T-cell (primary cell): ENCODE results near the gene MIER1. TPM values are rescaled to one million over a fixed set of nuclear protein-coding genes. Genes with fewer than 3 reads are reported as not detected.

Source experiments
- ATAC-seq, 4 experiments: fragments of 200-7000 bp in 3 of 4; fragments of 150-1000 bp in 1 of 4; cut with Tn5 transposase; replicated peaks in 1 of 4; 1 replicate in 3 of 4; 2 replicates in 1 of 4; pipeline ENCODE4 v1.10.0; 2021; ENCODE audit warnings: moderate library complexity in 3 of 4, mild to moderate bottlenecking in 2 of 4, moderate number of reproducible peaks in 1 of 4
- CTCF ChIA-PET, 2 donors: fragments of 300-600 bp; sonication (Branson Sonifier 250); formaldehyde crosslinking; loops; one replicate each; lab custom pipeline; 2022; ENCODE audit warnings: antibody characterized with exemption in 2 of 2; lab: Charles Lee
- POLR2A ChIA-PET, 2 donors: fragments of 300-600 bp; sonication (Branson Sonifier 250); formaldehyde crosslinking; loops; one replicate each; lab custom pipeline; 2022; ENCODE audit warnings: antibody characterized with exemption in 2 of 2; lab: Charles Lee
- DNase-seq, 35 experiments: peaks; one replicate each; pipeline versions ENCODE4 v3.0.0 to v3.0.0-alpha.2; 2013 to 2023
- H3K27ac ChIP-seq: one replicate; pipeline ENCODE4 v1.5.1; 2013; ENCODE audit warnings: low read length
- H3K27me3 ChIP-seq, 2 experiments: replicated peaks in 1 of 2; 1 replicate in 1 of 2; 2 replicates in 1 of 2; pipeline versions ENCODE4 v1.6.1 to v1.7.0; 2013; ENCODE audit warnings: low read length in 1 of 2, mixed read lengths in 1 of 2; ENCODE audit not compliant: control insufficient read depth in 2 of 2, insufficient read depth in 2 of 2; ENCODE audit errors: extremely low read depth in 1 of 2
- H3K36me3 ChIP-seq, 2 donors: 1 replicate in 1 of 2; 2 replicates in 1 of 2; pipeline versions ENCODE4 v1.6.1 to v1.7.0; 2013; ENCODE audit warnings: low read length in 1 of 2; ENCODE audit not compliant: control insufficient read depth in 2 of 2, insufficient read depth in 1 of 2; ENCODE audit errors: extremely low read depth in 1 of 2
- H3K4me1 ChIP-seq, 2 experiments: 1 replicate in 1 of 2; 2 replicates in 1 of 2; pipeline versions ENCODE4 v1.6.1 to v1.7.0; 2013; ENCODE audit warnings: low read length in 2 of 2, mixed read lengths in 1 of 2; ENCODE audit not compliant: insufficient read depth in 2 of 2, control insufficient read depth in 1 of 2; ENCODE audit errors: extremely low read depth in 1 of 2
- H3K4me3 ChIP-seq, 2 donors: 1 replicate in 1 of 2; 2 replicates in 1 of 2; pipeline versions ENCODE4 v1.5.1 to v1.7.0; 2013; ENCODE audit warnings: mild to moderate bottlenecking in 2 of 2, low read length in 1 of 2, moderate library complexity in 1 of 2; ENCODE audit not compliant: control insufficient read depth in 1 of 2; ENCODE audit errors: extremely low read depth in 1 of 2
- H3K9me3 ChIP-seq: 2 replicates; pipeline ENCODE4 v1.7.0; 2013
- H3K27ac Mint-ChIP-seq, 2 donors: one replicate each; pipeline ENCODE4 v1.8.0; 2020 to 2021; ENCODE audit warnings: mild to moderate bottlenecking in 2 of 2, mixed read lengths in 2 of 2
- H3K27me3 Mint-ChIP-seq, 2 donors: one replicate each; pipeline ENCODE4 v1.8.0; 2021 to 2022; ENCODE audit warnings: mixed read lengths in 2 of 2
- H3K36me3 Mint-ChIP-seq: one replicate; pipeline ENCODE4 v1.8.0; 2021; ENCODE audit warnings: mixed read lengths
- H3K4me1 Mint-ChIP-seq, 3 donors: one replicate each; pipeline ENCODE4 v1.8.0; 2020 to 2022; ENCODE audit warnings: mixed read lengths in 3 of 3, mild to moderate bottlenecking in 1 of 3
- H3K4me3 Mint-ChIP-seq, 3 donors: one replicate each; pipeline ENCODE4 v1.8.0; 2020 to 2022; ENCODE audit warnings: mild to moderate bottlenecking in 3 of 3, mixed read lengths in 3 of 3, moderate library complexity in 3 of 3
- H3K9me3 Mint-ChIP-seq, 3 donors: one replicate each; pipeline ENCODE4 v1.8.0; 2020 to 2022; ENCODE audit warnings: mixed read lengths in 3 of 3
- WGBS: methylation state at CpG from one replicate; pipeline ENCODE4 v1.1.5; 2013; ENCODE audit warnings: missing lambda C conversion rate; ENCODE audit not compliant: insufficient coverage; 5-methylcytosine and 5-hydroxymethylcytosine counted together
- total RNA-seq, 35 experiments: library from RNA in 6 of 35; stranded (reverse) in 6 of 35; fragments of 120-200 nt in 1 of 35; gene quantifications; one replicate each; pipeline versions ENCODE4 v1.2.1 to v1.2.4 and lab custom pipeline; 2013 to 2026

MIER1 gene
- total RNA-seq, 5 donors from 2014 or later (not counting 1 experiment from before 2014, with no cell fraction given) = 55.3 to 77.1 (median 58.1) TPM

DNA sequence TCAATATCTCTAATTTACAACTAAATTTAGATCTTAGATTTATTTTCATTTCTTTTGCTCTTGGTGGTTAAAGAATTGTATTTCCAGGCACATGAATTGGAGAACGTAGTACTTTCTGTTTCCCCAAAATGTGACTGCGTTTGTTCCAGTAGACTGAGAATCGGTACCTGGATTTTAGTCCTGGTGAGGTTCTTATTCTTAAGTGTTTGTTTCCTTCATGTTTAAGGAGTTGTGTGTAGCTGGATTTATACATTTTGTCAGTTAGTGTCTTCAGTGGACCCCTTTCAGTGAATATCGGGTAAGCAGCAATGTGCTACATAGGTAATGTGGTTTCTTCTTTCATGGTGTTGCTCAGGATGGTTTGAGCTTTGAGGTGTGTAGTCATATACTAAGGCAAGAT is 6.8 kb downstream of the MIER1 start:
- peak overlapping the region; percentile 81 to 92 (median 87) for H3K4me3 Mint-ChIP-seq

DNA sequence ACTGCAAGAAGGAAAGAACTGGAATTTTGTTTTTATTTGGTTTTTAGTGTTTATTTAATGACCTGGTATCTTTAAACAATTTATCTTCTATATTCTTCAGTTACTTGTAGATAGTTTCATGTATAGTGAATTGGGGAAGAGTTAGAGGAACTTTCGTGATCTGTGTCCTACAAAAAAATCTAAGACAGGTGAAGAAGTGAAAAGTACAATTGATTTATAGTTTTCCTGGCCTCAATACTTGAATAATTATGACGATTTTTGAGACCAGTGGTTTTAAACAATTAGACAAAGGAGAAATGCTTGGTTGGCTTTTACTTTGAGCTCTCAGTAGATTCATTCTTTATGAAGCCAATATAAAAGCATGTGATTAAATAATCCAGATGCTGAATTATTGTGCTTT is 7.5 kb downstream of the MIER1 start:
- Histone ChIP-seq H3K27ac (peak overlapping the region; percentile 57), H3K9me3 (no peaks in the 10 kb centered on the region), H3K4me1 (peaks cover 24 to 40% of the 10 kb centered on the region in 2 experiments), H3K4me3 (no peak overlapping the region), H3K36me3 (no peaks in the 10 kb centered on the region), H3K27me3 (no peaks in the 10 kb centered on the region)
- peak overlapping the region; percentile 64 to 84 for H3K27ac Mint-ChIP-seq
- WGBS = 0% methylated on average over 1 of the region's 2 CpGs
- ChIA-PET CTCF (interaction anchor here in 1 of 2 donors (1.0 kb wide), 1 partner anchor 28 kb away, joined by 3 read pairs; no protein-coding TSS in a partner anchor), POLR2A (interaction anchor here (0.5 to 1.1 kb wide), 6 partner anchors 12 to 496 kb away, joined by 3 to 4 read pairs (median 3); no protein-coding TSS in a partner anchor)
- DNase-seq (no peak), ATAC-seq (no peak)
- peak overlapping the region; percentile 65 to 92 (median 81) for H3K4me3 Mint-ChIP-seq
- no peaks in the 10 kb centered on the region for H3K27me3 Mint-ChIP-seq
- no peaks in the 10 kb centered on the region for H3K9me3 Mint-ChIP-seq
- peaks cover 66 to 82% (median 71%) of the 10 kb centered on the region in 3 donors for H3K4me1 Mint-ChIP-seq
- H3K36me3 Mint-ChIP-seq = no peaks in the 10 kb centered on the region

More for the DNA sequence above, 6.8 kb downstream of the MIER1 start:
- POLR2A ChIA-PET = interaction anchor here (0.6 to 0.7 kb wide), 2 partner anchors 24 to 213 kb away, joined by 3 read pairs; no protein-coding TSS in a partner anchor
- H3K4me1 Mint-ChIP-seq = peaks cover 65 to 82% (median 67%) of the 10 kb centered on the region in 3 donors
- no peaks in the 10 kb centered on the region for H3K36me3 ChIP-seq
- no peaks in the 10 kb centered on the region for H3K9me3 ChIP-seq
- CTCF ChIA-PET = interaction anchor here (0.6 to 1.1 kb wide), 3 partner anchors 12 to 29 kb away, joined by 3 to 5 read pairs (median 3); no protein-coding TSS in a partner anchor
- no peaks in the 10 kb centered on the region for H3K36me3 Mint-ChIP-seq
- no peaks in the 10 kb centered on the region for H3K27me3 ChIP-seq
- H3K4me1 ChIP-seq = peaks cover 18 to 40% of the 10 kb centered on the region in 2 experiments
- H3K27me3 Mint-ChIP-seq = no peaks in the 10 kb centered on the region
- 0% methylated on average over 4 of the region's 4 CpGs for WGBS
- H3K9me3 Mint-ChIP-seq = no peaks in the 10 kb centered on the region
- ATAC-seq (no peak), DNase-seq (peak in 1 of 35 experiments; percentile 41)
- peak overlapping the region; percentile 88 for H3K27ac ChIP-seq
- H3K27ac Mint-ChIP-seq = peak overlapping the region; percentile 84
- H3K4me3 ChIP-seq = peak overlapping the region; percentile 98

DNA sequence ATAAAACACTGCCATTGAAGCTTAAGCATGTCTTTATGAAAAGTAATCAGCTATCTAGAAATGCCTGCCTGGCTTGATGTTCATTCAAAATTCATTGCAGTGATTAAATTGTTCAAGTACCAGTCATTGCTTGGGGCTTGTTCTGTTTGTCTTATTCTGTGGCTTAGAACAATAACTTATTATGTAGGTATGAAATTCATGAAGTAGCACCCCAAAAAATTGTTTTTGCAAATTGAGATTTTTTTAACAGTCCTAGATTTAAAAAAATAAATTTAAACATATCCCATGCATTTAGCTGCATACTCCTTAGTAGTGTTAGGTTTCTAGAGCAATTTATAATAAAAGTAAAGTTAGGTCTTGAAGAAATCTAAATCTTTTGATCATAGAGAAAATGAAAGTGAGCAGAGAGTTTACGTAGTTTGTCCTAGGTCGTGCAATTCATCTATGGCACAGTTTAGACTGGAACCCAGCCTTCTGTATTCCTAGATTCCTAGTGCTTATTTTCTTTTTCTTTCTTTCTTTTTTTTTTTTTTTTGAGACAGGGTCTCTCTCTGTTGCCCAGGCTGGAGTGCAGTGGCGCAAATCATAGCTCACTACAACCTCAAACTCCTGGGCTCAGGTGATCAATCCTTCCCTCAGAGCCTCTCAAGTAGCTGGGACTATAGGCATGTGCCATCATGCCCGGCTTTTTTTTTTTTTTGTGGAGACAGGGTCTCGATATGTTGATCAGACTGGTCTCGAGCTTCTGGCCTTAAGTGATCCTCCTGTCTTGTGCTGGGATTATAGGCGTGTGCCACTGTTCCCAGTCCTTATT is 9.3 kb downstream of the MIER1 start:
- H3K4me1 ChIP-seq = peaks cover 26 to 48% of the 10 kb centered on the region in 2 experiments
- peaks cover 72 to 86% (median 77%) of the 10 kb centered on the region in 3 donors for H3K4me1 Mint-ChIP-seq
- peak in 1 of 35 experiments; percentile 49 for DNase-seq
- no CpG with 5 or more reads among the region's 7 CpGs for WGBS
- no peaks in the 10 kb centered on the region for H3K9me3 ChIP-seq
- no peaks in the 10 kb centered on the region for H3K36me3 Mint-ChIP-seq
- H3K4me3 ChIP-seq = peak overlapping the region; percentile 32 to 34
- no peaks in the 10 kb centered on the region for H3K36me3 ChIP-seq
- peak in 1 of 4 experiments; percentile 15 for ATAC-seq
- H3K27me3 ChIP-seq = no peaks in the 10 kb centered on the region
- POLR2A ChIA-PET = interaction anchor here (0.6 to 2.0 kb wide), 9 partner anchors 8 to 209 kb away, joined by 3 to 12 read pairs (median 4); partner anchors contain the start of genes DNAI4 (in 2 of the 2) and MIER1 (in 2 of the 2)
- H3K27me3 Mint-ChIP-seq = no peaks in the 10 kb centered on the region
- peak overlapping the region; percentile 57 for H3K27ac ChIP-seq
- CTCF ChIA-PET = interaction anchor here (0.6 to 1.7 kb wide), 7 partner anchors 8 to 592 kb away, joined by 3 to 7 read pairs (median 3); partner anchors contain the start of genes DNAI4 (in 1 of the 2) and MIER1 (in 1 of the 2)
- no peaks in the 10 kb centered on the region for H3K9me3 Mint-ChIP-seq
- peak overlapping the region; percentile 84 to 89 for H3K27ac Mint-ChIP-seq
- H3K4me3 Mint-ChIP-seq = peak overlapping the region; percentile 65 to 92 (median 81)

DNA sequence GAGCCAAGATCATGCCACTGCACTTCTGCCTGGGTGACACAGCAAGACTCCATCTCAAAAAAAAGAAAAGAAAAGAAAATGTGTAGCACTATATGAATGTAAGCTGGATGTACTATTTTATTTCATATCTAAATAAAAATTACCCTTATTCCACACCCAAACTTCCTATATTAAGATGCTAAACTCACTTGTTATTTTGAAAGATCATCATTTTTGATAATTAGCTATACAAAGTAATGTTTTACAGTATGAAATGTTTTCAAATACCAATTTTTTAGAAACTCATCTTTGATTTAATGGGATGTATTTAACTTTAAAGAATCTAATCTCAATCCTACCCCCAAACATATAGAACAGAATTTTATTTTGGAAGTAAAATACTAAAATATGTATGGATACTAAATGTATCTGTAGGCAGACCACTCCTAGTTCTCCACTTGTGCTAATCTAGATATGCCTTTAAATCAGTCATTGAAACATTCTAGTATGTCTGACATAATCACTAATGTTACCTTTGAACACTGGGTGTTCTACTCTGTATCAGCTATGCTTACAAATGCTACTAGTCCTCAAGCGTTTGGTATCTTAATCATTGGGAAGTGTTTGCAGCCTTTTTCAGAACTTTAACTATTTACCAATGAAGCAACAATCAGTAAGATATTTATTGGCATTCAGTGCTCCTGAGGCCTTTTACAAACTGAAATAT is 12.9 kb downstream of the MIER1 start:
- ATAC-seq (no peak), DNase-seq (no peak)
- no peaks in the 10 kb centered on the region for H3K9me3 Mint-ChIP-seq
- no peak overlapping the region for H3K27ac Mint-ChIP-seq
- Histone ChIP-seq H3K9me3 (no peaks in the 10 kb centered on the region), H3K4me3 (no peak overlapping the region), H3K27ac (no peak overlapping the region), H3K4me1 (peaks cover 25 to 43% of the 10 kb centered on the region in 2 experiments), H3K27me3 (no peaks in the 10 kb centered on the region), H3K36me3 (peaks cover 0 to 6% of the 10 kb centered on the region in 2 donors)
- H3K27me3 Mint-ChIP-seq = no peaks in the 10 kb centered on the region
- no CpG with 5 or more reads among the region's 1 CpG for WGBS
- peak overlapping the region in 2 of 3 donors; percentile 17 to 50 for H3K4me3 Mint-ChIP-seq
- peaks cover 11% of the 10 kb centered on the region for H3K36me3 Mint-ChIP-seq
- peaks cover 90 to 95% (median 92%) of the 10 kb centered on the region in 3 donors for H3K4me1 Mint-ChIP-seq
- ChIA-PET POLR2A (interaction anchor here in 1 of 2 donors (0.7 to 0.8 kb wide), 2 partner anchors 13 to 25 kb away, joined by 3 read pairs; partner anchors contain the start of genes DNAI4 and MIER1), CTCF (interaction anchor here in 1 of 2 donors (0.9 kb wide), 1 partner anchor 10 kb away, joined by 3 read pairs; no protein-coding TSS in a partner anchor)

DNA sequence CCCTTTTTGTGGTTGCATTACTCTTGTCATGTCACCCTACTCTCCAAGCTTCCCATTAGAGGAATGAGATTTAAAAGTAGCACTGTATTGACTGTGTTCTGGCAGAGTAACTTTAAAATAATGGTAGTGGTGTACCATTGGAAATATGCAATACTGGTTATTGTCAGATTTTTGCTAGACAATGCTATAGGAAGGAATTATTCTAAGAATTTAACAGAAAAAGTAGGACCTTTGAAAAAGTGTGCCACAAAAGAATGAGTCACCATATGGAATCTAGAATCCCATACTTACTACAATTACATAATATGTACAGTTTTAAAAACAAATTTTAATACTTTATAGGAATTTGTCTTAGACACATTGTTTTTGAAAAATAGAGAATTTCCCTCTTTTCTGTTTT is 13.8 kb downstream of the MIER1 start:
- no peaks in the 10 kb centered on the region for H3K9me3 ChIP-seq
- H3K27ac ChIP-seq = no peak overlapping the region
- Mint-ChIP-seq H3K4me1 (peaks cover 87 to 95% (median 89%) of the 10 kb centered on the region in 3 donors), H3K36me3 (peaks cover 11% of the 10 kb centered on the region), H3K27me3 (no peaks in the 10 kb centered on the region), H3K27ac (peak overlapping the region in 1 of 2 donors; percentile 16), H3K9me3 (no peaks in the 10 kb centered on the region), H3K4me3 (peak overlapping the region in 2 of 3 donors; percentile 4 to 28)
- peaks cover 25 to 36% of the 10 kb centered on the region in 2 experiments for H3K4me1 ChIP-seq
- ATAC-seq (no peak), DNase-seq (no peak)
- POLR2A ChIA-PET = interaction anchor here in 1 of 2 donors (0.5 kb wide), 1 partner anchor 490 kb away, joined by 5 read pairs; no protein-coding TSS in a partner anchor
- CTCF ChIA-PET = interaction anchor here in 1 of 2 donors (0.5 kb wide), 1 partner anchor 84 kb away, joined by 3 read pairs; no protein-coding TSS in a partner anchor
- H3K36me3 ChIP-seq = peaks cover 0 to 6% of the 10 kb centered on the region in 2 donors
- H3K27me3 ChIP-seq = no peaks in the 10 kb centered on the region
- H3K4me3 ChIP-seq = no peak overlapping the region
